K562 (cell line): ENCODE measurements around the gene NDUFAF2.

Source experiments
- EP300 ChIP-seq: IDR thresholded peaks from 2 replicates; pipeline ENCODE4 v1.6.1; 2012; ENCODE audit warnings: low read length, improper control_type of control experiment
- MTA3 ChIP-seq: fragments of 450-650 bp; formaldehyde crosslinking; IDR thresholded peaks from 2 replicates; pipeline ENCODE4 v1.6.1; 2017; ENCODE audit warnings: mild to moderate bottlenecking, borderline replicate concordance
- NEUROD1 ChIP-seq: fragments of 150-350 bp; IDR thresholded peaks from 2 replicates; pipeline ENCODE4 v1.6.1; 2014; ENCODE audit warnings: borderline replicate concordance, low read length, low read depth; ENCODE audit not compliant: partially characterized antibody
- NR2C1 ChIP-seq, 2 experiments: fragments of 450-650 bp; IDR thresholded peaks; 2 replicates each; pipeline ENCODE4 v1.6.1; 2017; ENCODE audit warnings: mild to moderate bottlenecking in 2 of 2, antibody characterized with exemption in 1 of 2, inconsistent platforms in 1 of 2, missing compliant biosample characterization in 1 of 2, missing genetic modification characterization in 1 of 2
- NR2F6 ChIP-seq: fragments of 450-650 bp; formaldehyde crosslinking; IDR thresholded peaks from 2 replicates; pipeline ENCODE4 v1.4.0; 2020; ENCODE audit warnings: mild to moderate bottlenecking
- SMAD1 ChIP-seq: fragments of 150-350 bp; IDR thresholded peaks from 2 replicates; pipeline ENCODE4 v1.6.1; 2014; ENCODE audit warnings: low read length, low read depth; ENCODE audit not compliant: partially characterized antibody
- TF ChIP-seq, protein P1 (sequence below): conservative IDR thresholded peaks from 2 replicates; pipeline ENCODE4 v1.6.1; 2011; ENCODE audit warnings: low read depth, mild to moderate bottlenecking, low read length; ENCODE audit not compliant: control insufficient read depth

DNA sequence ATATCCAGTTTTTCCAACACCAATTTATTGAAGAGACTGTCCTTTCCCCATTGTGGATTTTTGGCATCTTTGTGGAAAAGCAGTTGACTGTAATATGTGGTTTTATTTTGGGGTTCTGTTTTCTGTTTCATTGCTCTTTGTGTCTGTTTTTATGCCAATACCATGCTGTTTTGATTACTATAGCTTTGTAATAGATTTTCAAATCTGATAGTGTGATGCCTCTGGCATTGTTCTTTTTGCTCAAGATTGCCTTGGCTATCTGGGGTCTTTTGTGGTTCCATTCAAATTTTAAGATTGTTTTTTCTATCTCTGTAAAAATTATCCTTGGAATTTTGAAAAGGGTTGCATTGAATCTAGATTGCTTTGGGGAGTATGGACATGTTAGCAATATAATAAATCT, 99.5 kb downstream of the NDUFAF2 start:
- TF ChIP-seq MTA3 (no peak), NR2C1 (IDR thresholded peaks at IDR 0.05) (no peak), NR2C1 (tag; IDR thresholded peaks at IDR 0.05) (no peak), NR2F6 (CRISPR knock-in tag) (no peak), SMAD1 (no peak), EP300 (no peak), NEUROD1 (no peak)
- TF ChIP-seq, protein P1, sequence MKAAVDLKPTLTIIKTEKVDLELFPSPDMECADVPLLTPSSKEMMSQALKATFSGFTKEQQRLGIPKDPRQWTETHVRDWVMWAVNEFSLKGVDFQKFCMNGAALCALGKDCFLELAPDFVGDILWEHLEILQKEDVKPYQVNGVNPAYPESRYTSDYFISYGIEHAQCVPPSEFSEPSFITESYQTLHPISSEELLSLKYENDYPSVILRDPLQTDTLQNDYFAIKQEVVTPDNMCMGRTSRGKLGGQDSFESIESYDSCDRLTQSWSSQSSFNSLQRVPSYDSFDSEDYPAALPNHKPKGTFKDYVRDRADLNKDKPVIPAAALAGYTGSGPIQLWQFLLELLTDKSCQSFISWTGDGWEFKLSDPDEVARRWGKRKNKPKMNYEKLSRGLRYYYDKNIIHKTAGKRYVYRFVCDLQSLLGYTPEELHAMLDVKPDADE, result no peak
